ENCODE measurements around the gene AGPAT2. TPM values are rescaled to one million over a fixed set of nuclear protein-coding genes. Genes with fewer than 3 reads are reported as not detected.
"Not testable (repeated sequence)": the region's sequence is repeated elsewhere in the genome, so short reads cannot be mapped to it uniquely, and the experiment has no call there.

The AGPAT2 gene
- total and polyA plus RNA-seq, 8 donors = 24.9 to 170 (median 35.4) TPM

DNA sequence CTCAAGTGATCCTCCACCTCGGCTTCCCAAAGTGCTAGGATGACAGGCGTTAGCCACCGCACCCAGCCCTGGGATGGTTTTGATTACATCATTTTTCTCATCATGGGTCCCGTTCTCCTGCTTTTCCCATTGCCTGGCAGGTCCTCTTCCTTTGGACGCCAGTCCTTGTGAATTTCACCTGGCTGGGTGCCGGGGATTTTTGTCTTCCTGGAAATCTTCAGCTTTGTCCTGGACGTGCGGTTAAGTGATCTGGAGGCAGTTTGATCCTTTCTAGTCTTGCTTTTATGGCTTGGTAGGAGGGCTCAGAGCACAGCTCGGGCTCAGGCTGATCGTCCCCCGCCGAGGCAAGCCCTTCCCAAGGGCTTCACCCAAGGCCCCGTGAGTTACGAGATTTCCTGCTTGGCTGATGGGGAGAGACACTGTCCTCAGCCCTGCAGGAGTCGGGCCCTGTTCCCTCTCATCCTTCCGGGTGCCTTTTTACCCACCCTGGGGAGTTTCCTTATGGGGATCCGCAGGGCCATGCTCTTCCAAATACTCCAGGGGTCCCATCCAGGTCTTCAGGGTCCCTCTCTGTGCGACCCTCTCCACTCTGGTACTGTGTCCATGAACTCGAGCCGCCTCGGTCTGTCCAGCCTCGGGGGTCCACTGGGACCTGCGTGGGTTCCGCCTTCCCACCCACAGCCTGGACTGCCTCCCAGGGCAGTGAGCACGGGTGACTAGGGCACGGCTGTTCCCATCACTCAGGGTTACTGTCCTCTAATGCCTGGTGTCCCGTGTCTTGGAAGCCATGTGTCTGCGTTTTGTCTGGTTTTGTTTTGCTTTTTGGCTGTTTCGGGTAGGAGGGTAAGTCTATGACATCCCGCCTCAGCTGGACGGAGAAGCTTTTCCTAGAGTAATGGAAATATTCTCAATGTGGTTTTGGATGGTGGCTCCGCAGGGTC, 46.8 kb downstream of the AGPAT2 start:
- peaks cover 8 to 41% of the 10 kb centered on the region in 2 donors for H3K4me1 ChIP-seq
- no peak overlapping the region for H3K4me3 ChIP-seq
- TF ChIP-seq, protein P1, sequence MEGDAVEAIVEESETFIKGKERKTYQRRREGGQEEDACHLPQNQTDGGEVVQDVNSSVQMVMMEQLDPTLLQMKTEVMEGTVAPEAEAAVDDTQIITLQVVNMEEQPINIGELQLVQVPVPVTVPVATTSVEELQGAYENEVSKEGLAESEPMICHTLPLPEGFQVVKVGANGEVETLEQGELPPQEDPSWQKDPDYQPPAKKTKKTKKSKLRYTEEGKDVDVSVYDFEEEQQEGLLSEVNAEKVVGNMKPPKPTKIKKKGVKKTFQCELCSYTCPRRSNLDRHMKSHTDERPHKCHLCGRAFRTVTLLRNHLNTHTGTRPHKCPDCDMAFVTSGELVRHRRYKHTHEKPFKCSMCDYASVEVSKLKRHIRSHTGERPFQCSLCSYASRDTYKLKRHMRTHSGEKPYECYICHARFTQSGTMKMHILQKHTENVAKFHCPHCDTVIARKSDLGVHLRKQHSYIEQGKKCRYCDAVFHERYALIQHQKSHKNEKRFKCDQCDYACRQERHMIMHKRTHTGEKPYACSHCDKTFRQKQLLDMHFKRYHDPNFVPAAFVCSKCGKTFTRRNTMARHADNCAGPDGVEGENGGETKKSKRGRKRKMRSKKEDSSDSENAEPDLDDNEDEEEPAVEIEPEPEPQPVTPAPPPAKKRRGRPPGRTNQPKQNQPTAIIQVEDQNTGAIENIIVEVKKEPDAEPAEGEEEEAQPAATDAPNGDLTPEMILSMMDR (IDR thresholded peaks at IDR 0.05) = no peak
- H3K27me3 ChIP-seq = peaks cover 0 to 32% of the 10 kb centered on the region in 2 donors
- H3K36me3 ChIP-seq = no peaks in the 10 kb centered on the region
- no peak overlapping the region for H3K27ac ChIP-seq
- intact Hi-C loops (cut with DNase I) = no loop called here
- no peak for ATAC-seq
- H3K9me3 ChIP-seq = no peaks in the 10 kb centered on the region
- no peak for DNase-seq

DNA sequence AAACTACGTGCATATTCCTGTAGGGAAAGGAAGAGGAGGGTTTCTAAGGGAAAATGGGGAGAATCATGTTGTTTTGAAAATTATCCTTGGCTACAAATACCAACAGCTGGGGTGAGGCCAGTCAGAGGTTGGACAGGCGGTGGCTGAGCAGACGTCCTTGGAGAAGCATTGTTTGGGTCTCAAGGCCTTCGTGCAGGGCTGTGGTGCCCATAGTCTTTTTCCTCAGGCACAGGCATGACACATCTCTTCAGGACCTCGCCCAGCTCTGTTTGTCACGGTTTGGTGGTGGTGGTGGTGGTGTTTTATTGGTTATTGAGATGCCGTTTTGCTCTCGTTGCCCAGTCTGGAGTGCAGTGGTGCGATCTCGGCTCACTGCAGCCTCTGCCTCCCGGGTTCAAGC, 52.4 kb downstream of the AGPAT2 start:
- no peak overlapping the region for H3K4me3 ChIP-seq
- no peak for ATAC-seq
- H3K9me3 ChIP-seq = no peaks in the 10 kb centered on the region
- intact Hi-C loops (cut with DNase I) = no loop called here
- H3K36me3 ChIP-seq = no peaks in the 10 kb centered on the region
- H3K27me3 ChIP-seq = peaks cover 0 to 4% of the 10 kb centered on the region in 2 donors
- TF ChIP-seq, protein P1 (IDR thresholded peaks at IDR 0.05) = no peak
- H3K27ac ChIP-seq = no peak overlapping the region
- H3K4me1 ChIP-seq = peaks cover 0 to 17% of the 10 kb centered on the region in 2 donors
- DNase-seq = no peak

DNA sequence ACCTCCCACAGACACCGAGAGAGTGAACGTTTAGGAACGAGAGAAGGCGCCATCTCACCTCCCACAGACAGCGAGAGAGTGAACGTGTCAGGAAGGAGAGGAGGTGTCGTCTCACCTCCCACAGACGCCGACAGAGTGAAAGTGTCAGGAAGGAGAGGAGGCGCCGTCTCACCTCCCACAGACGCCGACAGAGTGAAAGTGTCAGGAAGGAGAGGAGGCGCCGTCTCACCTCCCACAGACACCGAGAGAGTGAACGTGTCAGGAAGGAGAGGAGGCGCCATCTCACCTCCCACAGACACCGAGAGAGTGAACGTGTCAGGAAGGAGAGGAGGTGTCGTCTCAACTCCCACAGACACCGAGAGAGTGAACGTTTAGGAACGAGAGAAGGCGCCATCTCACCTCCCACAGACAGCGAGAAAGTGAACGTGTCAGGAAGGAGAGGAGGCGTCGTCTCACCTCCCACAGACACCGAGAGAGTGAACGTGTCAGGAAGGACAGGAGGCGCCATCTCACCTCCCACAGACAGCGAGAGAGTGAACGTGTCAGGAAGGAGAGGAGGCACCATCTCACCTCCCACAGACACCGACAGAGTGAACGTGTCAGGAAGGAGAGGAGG, 54.7 kb downstream of the AGPAT2 start:
- Histone ChIP-seq H3K4me1 (peaks cover 0 to 31% of the 10 kb centered on the region in 2 donors), H3K27me3 (peaks cover 0 to 23% of the 10 kb centered on the region in 2 donors)
- H3K9me3 ChIP-seq; H3K36me3 ChIP-seq; H3K27ac ChIP-seq; DNase-seq; intact Hi-C loops (cut with DNase I); H3K4me3 ChIP-seq; ATAC-seq: not testable (repeated sequence)

DNA sequence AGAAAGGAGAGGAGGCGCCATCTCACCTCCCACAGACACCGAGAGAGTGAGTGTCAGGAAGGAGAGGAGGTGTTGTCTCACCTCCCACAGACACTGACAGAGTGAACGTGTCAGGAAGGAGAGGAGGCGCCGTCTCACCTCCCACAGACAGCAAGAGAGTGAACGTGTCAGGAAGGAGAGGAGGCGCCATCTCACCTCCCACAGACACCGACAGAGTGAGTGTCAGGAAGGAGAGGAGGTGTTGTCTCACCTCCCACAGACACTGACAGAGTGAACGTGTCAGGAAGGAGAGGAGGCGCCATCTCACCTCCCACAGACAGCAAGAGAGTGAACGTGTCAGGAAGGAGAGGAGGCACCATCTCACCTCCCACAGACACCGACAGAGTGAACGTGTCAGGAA, 55.2 kb downstream of the AGPAT2 start:
- intact Hi-C loops (cut with DNase I); DNase-seq; H3K4me3 ChIP-seq; H3K9me3 ChIP-seq; ATAC-seq; H3K36me3 ChIP-seq; H3K27ac ChIP-seq: not testable (repeated sequence)
- H3K27me3 ChIP-seq = peaks cover 0 to 26% of the 10 kb centered on the region in 2 donors
- peaks cover 0 to 33% of the 10 kb centered on the region in 2 donors for H3K4me1 ChIP-seq

DNA sequence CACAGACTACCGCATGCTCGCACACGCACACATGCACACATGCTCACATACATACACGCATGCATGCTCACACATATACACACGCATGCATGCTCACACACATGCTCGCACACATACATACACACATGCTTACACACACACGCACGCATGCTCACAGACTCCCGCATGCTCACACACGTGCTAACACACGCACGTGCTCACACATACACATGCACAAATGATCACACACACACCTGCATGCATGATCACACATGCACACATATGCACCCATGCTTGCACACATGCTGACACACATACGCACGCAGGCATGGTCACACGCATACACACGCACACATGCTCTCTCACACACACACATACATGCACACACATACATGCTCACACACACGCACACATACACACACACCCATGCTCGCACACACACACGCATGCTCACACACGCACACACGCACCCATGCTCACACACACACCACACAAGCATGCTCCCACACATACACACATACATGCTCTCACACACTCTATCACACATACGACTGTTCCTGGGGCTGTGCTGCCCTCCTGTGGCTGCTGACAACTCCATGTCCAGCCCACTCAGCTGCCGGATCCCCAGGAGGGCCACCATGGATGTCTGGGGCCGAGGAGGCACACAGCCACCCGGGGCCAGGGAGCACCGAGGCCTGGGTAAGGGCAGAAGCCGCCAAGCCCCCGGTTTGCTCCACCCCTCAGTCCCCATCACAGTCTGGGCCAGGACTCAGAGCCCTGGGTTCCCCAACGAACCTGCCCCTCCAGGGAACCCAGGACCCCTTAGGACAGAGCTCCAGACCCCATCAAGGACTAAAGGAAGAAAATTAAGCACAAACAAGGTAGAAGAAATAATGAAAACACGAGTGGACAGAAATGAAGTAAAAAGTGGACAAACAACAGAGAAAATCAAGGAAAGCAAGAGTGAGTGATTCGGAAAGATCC, 55.9 kb downstream of the AGPAT2 start:
- H3K36me3 ChIP-seq = no peaks in the 10 kb centered on the region
- H3K4me1 ChIP-seq = peaks cover 4 to 38% of the 10 kb centered on the region in 2 donors
- DNase-seq (peak; percentile 67 to 93 (median 78)), ATAC-seq (peak; percentile 92)
- H3K27ac ChIP-seq = no peak overlapping the region
- no peaks in the 10 kb centered on the region for H3K9me3 ChIP-seq
- TF ChIP-seq, protein P1 (IDR thresholded peaks at IDR 0.05) = peak; percentile 73 to 93
- intact Hi-C loops (cut with DNase I) = loop anchor here in 1 of 2 donors (2.0 kb wide), 1 partner anchor 143 kb away; no protein-coding TSS in a partner anchor
- H3K27me3 ChIP-seq = peaks cover 0 to 26% of the 10 kb centered on the region in 2 donors
- H3K4me3 ChIP-seq = no peak overlapping the region

Data from left lung (tissue), 10 donors.